Testis (tissue), 3 donors: ENCODE measurements around the gene LENG1. TPM values are rescaled to one million over a fixed set of nuclear protein-coding genes. Genes with fewer than 3 reads are reported as not detected.

Experiments used
- DNase-seq: peaks from one replicate; pipeline ENCODE4 v3.0.0-alpha.2; 2019
- H3K27ac ChIP-seq, 2 donors: fragments of 200-600 bp; sonication (generic); one replicate each; pipeline ENCODE4 v1.5.1; 2019
- H3K27me3 ChIP-seq: fragments of 200-600 bp; sonication (generic); one replicate; pipeline ENCODE4 v1.5.1; 2019
- H3K36me3 ChIP-seq: fragments of 200-600 bp; sonication (generic); one replicate; pipeline ENCODE4 v1.5.1; 2017; ENCODE audit warnings: low read depth; ENCODE audit errors: missing control alignments
- H3K4me1 ChIP-seq: fragments of 200-600 bp; sonication (generic); one replicate; pipeline ENCODE4 v1.5.1; 2019
- H3K4me3 ChIP-seq, 2 donors: fragments of 200-600 bp; sonication (generic); one replicate each; pipeline ENCODE4 v1.5.1; 2017 to 2019
- H3K9me3 ChIP-seq: fragments of 200-600 bp; sonication (generic); one replicate; pipeline ENCODE4 v1.5.1; 2017
- POLR2A ChIP-seq: fragments of 450-650 bp; IDR thresholded peaks from one replicate; pipeline ENCODE4 v1.6.1; 2017; ENCODE audit warnings: antibody characterized with exemption, mild to moderate bottlenecking, moderate library complexity
- WGBS, 2 donors: methylation state at CpG; one replicate each; pipeline ENCODE4 v1.1.5; 2018; 5-methylcytosine and 5-hydroxymethylcytosine counted together
- intact Hi-C: fragments of 100-400 bp; cut with DNase I; formaldehyde crosslinking; loops from one replicate; pipeline ENCODE4 v1.15.1; 2023; ENCODE audit warnings: low total_unique reads
- polyA plus RNA-seq: library from polyadenylated mRNA; stranded (reverse); fragments of 350-450 nt; fragmentation: Illumina TruSeq; extraction: RNeasy Lipid Tissue Mini Kit (QIAGEN cat#74804); gene quantifications from one replicate; pipeline ENCODE4 v1.2.3, GENCODE V29; 2014; ENCODE audit warnings: low read depth, low replicate concordance; ENCODE audit not compliant: insufficient read depth
- total RNA-seq, 2 donors: library from RNA; depleted of rRNA; stranded (reverse); fragments of >200 nt; gene quantifications; one replicate each; pipeline ENCODE4 v1.2.3, GENCODE V29; 2016
- TF ChIP-seq, protein P1 (sequence below), 3 experiments: fragments of 450-650 bp in 2 of 3; fragments of 200-600 bp in 1 of 3; sonication (generic) in 1 of 3; IDR thresholded peaks; one replicate each; pipeline ENCODE4 v1.5.1; 2016 to 2019; ENCODE audit warnings: antibody characterized with exemption in 3 of 3, mild to moderate bottlenecking in 2 of 3, moderate library complexity in 1 of 3

LENG1 gene
- total and polyA plus RNA-seq, 3 donors from 2014 or later, result 10.2 to 20.6 (median 12.8) TPM

DNA sequence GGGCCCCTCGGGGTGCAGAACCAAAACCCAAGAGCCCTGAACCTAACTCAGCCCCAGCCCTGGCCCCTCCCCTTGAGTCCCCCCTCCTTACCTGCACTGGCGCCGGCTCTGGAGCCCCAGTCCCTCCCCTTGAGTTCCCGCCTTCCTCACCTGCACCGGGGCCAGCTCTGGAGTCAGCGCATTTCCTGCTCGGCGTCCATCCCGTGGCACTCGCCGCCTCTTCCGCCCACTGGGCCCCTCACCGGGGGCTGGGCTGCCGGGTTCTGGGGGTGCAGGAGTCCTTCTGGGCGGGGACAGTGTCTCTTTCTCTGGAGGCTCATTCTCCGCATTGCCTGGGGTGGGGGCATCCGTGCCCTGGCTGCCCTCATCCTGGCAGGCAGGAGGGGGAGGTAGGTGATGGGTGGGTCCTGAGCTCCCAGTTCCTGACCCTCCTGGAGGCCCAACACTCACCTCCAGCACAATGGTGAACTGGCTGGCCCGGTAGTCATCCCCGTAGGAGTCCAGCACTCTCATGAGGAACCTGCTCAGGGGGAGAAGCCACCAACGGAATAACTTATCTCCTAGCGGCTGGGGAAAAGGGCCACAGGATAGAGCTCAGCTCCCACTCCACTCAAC is 51.5 kb downstream of the LENG1 start:
- Histone ChIP-seq H3K4me3 (no peak overlapping the region), H3K27me3 (no peaks in the 10 kb centered on the region), H3K36me3 (no peaks in the 10 kb centered on the region), H3K9me3 (no peaks in the 10 kb centered on the region), H3K4me1 (peaks cover 7% of the 10 kb centered on the region), H3K27ac (no peak overlapping the region)
- intact Hi-C loops, result no loop called here
- DNase-seq, result no peak
- no peak for TF ChIP-seq POLR2A
- TF ChIP-seq, protein P1, sequence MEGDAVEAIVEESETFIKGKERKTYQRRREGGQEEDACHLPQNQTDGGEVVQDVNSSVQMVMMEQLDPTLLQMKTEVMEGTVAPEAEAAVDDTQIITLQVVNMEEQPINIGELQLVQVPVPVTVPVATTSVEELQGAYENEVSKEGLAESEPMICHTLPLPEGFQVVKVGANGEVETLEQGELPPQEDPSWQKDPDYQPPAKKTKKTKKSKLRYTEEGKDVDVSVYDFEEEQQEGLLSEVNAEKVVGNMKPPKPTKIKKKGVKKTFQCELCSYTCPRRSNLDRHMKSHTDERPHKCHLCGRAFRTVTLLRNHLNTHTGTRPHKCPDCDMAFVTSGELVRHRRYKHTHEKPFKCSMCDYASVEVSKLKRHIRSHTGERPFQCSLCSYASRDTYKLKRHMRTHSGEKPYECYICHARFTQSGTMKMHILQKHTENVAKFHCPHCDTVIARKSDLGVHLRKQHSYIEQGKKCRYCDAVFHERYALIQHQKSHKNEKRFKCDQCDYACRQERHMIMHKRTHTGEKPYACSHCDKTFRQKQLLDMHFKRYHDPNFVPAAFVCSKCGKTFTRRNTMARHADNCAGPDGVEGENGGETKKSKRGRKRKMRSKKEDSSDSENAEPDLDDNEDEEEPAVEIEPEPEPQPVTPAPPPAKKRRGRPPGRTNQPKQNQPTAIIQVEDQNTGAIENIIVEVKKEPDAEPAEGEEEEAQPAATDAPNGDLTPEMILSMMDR (IDR thresholded peaks at IDR 0.05), result no peak
- WGBS, 2 donors, result 73 to 78% methylated on average over 17 to 21 of the region's 21 CpGs

DNA sequence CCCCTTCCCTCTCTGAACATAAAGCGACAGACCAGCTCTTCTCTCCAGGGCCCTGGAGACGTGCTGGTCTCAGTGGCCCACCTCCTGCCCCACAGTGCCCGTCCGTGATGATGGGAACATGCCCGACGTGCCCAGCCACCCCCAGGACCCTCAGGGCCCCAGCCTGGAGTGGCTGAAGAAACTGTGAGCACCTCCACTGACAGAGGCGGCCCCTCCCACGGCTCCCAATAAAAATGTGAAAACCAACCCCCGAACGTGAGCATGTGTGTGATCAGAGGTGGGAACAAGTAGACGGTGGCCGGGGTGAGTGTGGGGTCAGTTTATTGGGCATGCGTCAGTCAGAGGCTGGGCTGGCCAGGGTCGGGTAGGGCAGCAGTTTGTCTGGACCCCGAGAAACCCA is 52.8 kb downstream of the LENG1 start:
- no peak overlapping the region for H3K4me3 ChIP-seq
- no peaks in the 10 kb centered on the region for H3K9me3 ChIP-seq
- WGBS, 2 donors, result 84 to 86% methylated on average over 15 of the region's 15 CpGs
- H3K4me1 ChIP-seq, result peaks cover 7% of the 10 kb centered on the region
- no peak overlapping the region for H3K27ac ChIP-seq
- DNase-seq, result no peak
- intact Hi-C loops, result no loop called here
- TF ChIP-seq, protein P1 (IDR thresholded peaks at IDR 0.05), result no peak
- TF ChIP-seq POLR2A, result no peak
- H3K27me3 ChIP-seq, result no peaks in the 10 kb centered on the region
- H3K36me3 ChIP-seq, result no peaks in the 10 kb centered on the region

DNA sequence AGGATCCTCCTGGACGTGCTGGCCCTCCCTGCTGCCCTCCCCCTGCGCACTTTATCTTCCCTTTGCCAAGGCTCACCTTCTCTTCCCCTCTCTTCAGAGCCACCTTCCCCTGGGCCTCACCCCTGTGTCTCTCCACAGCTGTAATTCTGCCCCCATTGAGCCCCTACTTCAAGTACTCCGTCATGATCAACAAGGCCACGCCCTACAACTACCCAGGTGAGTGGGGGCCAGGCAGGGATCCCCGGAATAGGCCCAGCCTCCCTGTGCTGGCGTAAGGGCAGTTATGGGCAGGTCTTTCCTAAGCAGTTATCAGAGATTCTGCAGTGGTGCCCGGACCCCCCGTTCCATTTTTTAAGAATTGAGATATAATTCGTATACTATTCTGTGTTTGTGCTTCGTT is 53.7 kb downstream of the LENG1 start:
- Histone ChIP-seq H3K4me1 (peaks cover 7% of the 10 kb centered on the region), H3K27ac (no peak overlapping the region), H3K27me3 (no peaks in the 10 kb centered on the region), H3K36me3 (no peaks in the 10 kb centered on the region), H3K4me3 (no peak overlapping the region), H3K9me3 (no peaks in the 10 kb centered on the region)
- intact Hi-C loops, result no loop called here
- DNase-seq, result no peak
- TF ChIP-seq POLR2A, result no peak
- TF ChIP-seq, protein P1 (IDR thresholded peaks at IDR 0.05), result no peak
- 94 to 95% methylated on average over 10 of the region's 10 CpGs for WGBS, 2 donors

Other genes starting within 250 kb of the LENG1 start
- under 1 TPM; 0.62 to 0.94 TPM for gene CACNG8, start 196.8 kb downstream of the LENG1 start, total RNA-seq
- gene CACNG8, start 196.8 kb downstream of the LENG1 start, polyA plus RNA-seq, result 0.36 TPM
- 1 to 10 TPM; 5.3 to 5.5 TPM for gene CACNG6, start 168.1 kb downstream of the LENG1 start, total RNA-seq
- gene CACNG6, start 168.1 kb downstream of the LENG1 start, polyA plus RNA-seq, result 2.1 TPM
- gene VSTM1, start 95.8 kb downstream of the LENG1 start, total RNA-seq, result not detected
- 1.4 TPM for gene VSTM1, start 95.8 kb downstream of the LENG1 start, polyA plus RNA-seq
- gene TARM1, start 78.4 kb downstream of the LENG1 start, total RNA-seq, result under 1 TPM in 1 of 2 donors, not detected in 1; 0.37 TPM
- not detected for gene TARM1, start 78.4 kb downstream of the LENG1 start, polyA plus RNA-seq
- 1 to 10 TPM; 1.2 to 1.7 TPM for gene OSCAR, start 58.9 kb downstream of the LENG1 start, total RNA-seq
- 1.7 TPM for gene OSCAR, start 58.9 kb downstream of the LENG1 start, polyA plus RNA-seq
- gene NDUFA3, start 56.9 kb downstream of the LENG1 start, total RNA-seq, result 10 to 100 TPM; 40.0 to 55.6 TPM
- 251 TPM for gene NDUFA3, start 56.9 kb downstream of the LENG1 start, polyA plus RNA-seq
- gene TFPT, start 44.1 kb downstream of the LENG1 start, total RNA-seq, result 10 to 100 TPM; 11.2 to 12.9 TPM
- gene TFPT, start 44.1 kb downstream of the LENG1 start, polyA plus RNA-seq, result 16.0 TPM
- gene PRPF31, start 44.0 kb downstream of the LENG1 start, total RNA-seq, result 10 to 100 TPM; 60.1 to 66.6 TPM
- 56.4 TPM for gene PRPF31, start 44.0 kb downstream of the LENG1 start, polyA plus RNA-seq
- gene CNOT3, start 22.0 kb downstream of the LENG1 start, total RNA-seq, result 10 to 100 TPM; 79.3 to 79.9 TPM
- gene CNOT3, start 22.0 kb downstream of the LENG1 start, polyA plus RNA-seq, result 94.3 TPM
- gene TMC4, start 13.4 kb upstream of the LENG1 start, total RNA-seq, result under 1 TPM; 0.31 to 0.43 TPM
- gene TMC4, start 13.4 kb upstream of the LENG1 start, polyA plus RNA-seq, result 4.1 TPM
- 100 to 1,000 TPM; 479 to 482 TPM for gene MBOAT7, start 29.9 kb upstream of the LENG1 start, total RNA-seq
- gene MBOAT7, start 29.9 kb upstream of the LENG1 start, polyA plus RNA-seq, result 218 TPM
- 100 to 1,000 TPM; 162 to 177 TPM for gene TSEN34, start 31.6 kb upstream of the LENG1 start, total RNA-seq
- 73.1 TPM for gene TSEN34, start 31.6 kb upstream of the LENG1 start, polyA plus RNA-seq
- gene RPS9, start 41.1 kb upstream of the LENG1 start, total RNA-seq, result 1,000 to 10,000 TPM in 1 of 2 donors, 100 to 1,000 TPM in 1; 648 to 1,251 TPM
- gene RPS9, start 41.1 kb upstream of the LENG1 start, polyA plus RNA-seq, result 969 TPM
- 10 to 100 TPM in 1 of 2 donors, 1 to 10 TPM in 1; 3.6 to 11.0 TPM for gene LILRB3, start 63.3 kb upstream of the LENG1 start, total RNA-seq
- gene LILRB3, start 63.3 kb upstream of the LENG1 start, polyA plus RNA-seq, result 4.9 TPM
- gene LILRA6, start 83.1 kb upstream of the LENG1 start, total RNA-seq, result 1 to 10 TPM in 1 of 2 donors, under 1 TPM in 1; 0.37 to 1.5 TPM
- 2.7 TPM for gene LILRA6, start 83.1 kb upstream of the LENG1 start, polyA plus RNA-seq
- gene LILRB5, start 97.6 kb upstream of the LENG1 start, total RNA-seq, result 1 to 10 TPM; 1.9 to 4.4 TPM
- 8.7 TPM for gene LILRB5, start 97.6 kb upstream of the LENG1 start, polyA plus RNA-seq
- gene LILRB2, start 121.4 kb upstream of the LENG1 start, total RNA-seq, result under 1 TPM; 0.71 to 0.99 TPM
- gene LILRB2, start 121.4 kb upstream of the LENG1 start, polyA plus RNA-seq, result 3.0 TPM
- 1 to 10 TPM; 1.1 to 1.2 TPM for gene LILRA5, start 153.4 kb upstream of the LENG1 start, total RNA-seq
- 1.4 TPM for gene LILRA5, start 153.4 kb upstream of the LENG1 start, polyA plus RNA-seq
- gene LILRA4, start 179.4 kb upstream of the LENG1 start, total RNA-seq, result under 1 TPM in 1 of 2 donors, not detected in 1; 0.81 TPM
- 0.50 TPM for gene LILRA4, start 179.4 kb upstream of the LENG1 start, polyA plus RNA-seq
- 1 to 10 TPM; 6.4 to 7.1 TPM for gene LAIR1, start 205.2 kb upstream of the LENG1 start, total RNA-seq
- gene LAIR1, start 205.2 kb upstream of the LENG1 start, polyA plus RNA-seq, result 13.4 TPM